ENCODE results near the gene DPP3. TPM values are rescaled to one million over a fixed set of nuclear protein-coding genes. Genes with fewer than 3 reads are reported as not detected.

The DPP3 gene
- total RNA-seq, 1 experiment from 2014 or later: 135 TPM

GRCh38 chr11:66467756-66468155 lies 12.5 kb upstream of the DPP3 start:
- H4K20me1 ChIP-seq (ENCODE audit: low read length): no peaks in the 10 kb centered on the region
- no peaks in the 10 kb centered on the region for H3K27me3 ChIP-seq (ENCODE audit: low read length)
- ATAC-seq (no peak), DNase-seq (peak; percentile 39)
- H3K36me3 ChIP-seq (ENCODE audit: low read depth, low read length): peaks cover 3% of the 10 kb centered on the region; the same call in 1 of the 2 replicates
- POLR2A ChIA-PET (ENCODE audit: unreplicated experiment): interaction anchor here (1.5 kb wide), 1 partner anchor 12 kb away, joined by 15 read pairs; the partner anchor contains the start of gene DPP3
- CTCF ChIA-PET: interaction anchor here (0.6 kb wide), 1 partner anchor 10 kb away, joined by 3 read pairs; no protein-coding TSS in a partner anchor
- H3K9me3 ChIP-seq (ENCODE audit: low read length): no peaks in the 10 kb centered on the region
- H3F3A ChIP-seq (ENCODE audit: low read length, unreplicated experiment): no peaks in the 10 kb centered on the region
- peaks cover 19% of the 10 kb centered on the region for H3K4me1 ChIP-seq (ENCODE audit: insufficient read depth, low read length)
- H3K79me2 ChIP-seq (ENCODE audit: low read length): peaks cover 14% of the 10 kb centered on the region
- no peaks in the 10 kb centered on the region for H3K9me2 ChIP-seq (replicated peaks; ENCODE audit: low read length)
- intact Hi-C loops (cut with micrococcal nuclease): loop anchor here (2.0 kb wide), 1 partner anchor 29 kb away; the partner anchor contains the start of gene MRPL11
- peak overlapping the region; percentile 100 for H3K4me2 ChIP-seq (ENCODE audit: low read length)
- H2AFZ ChIP-seq (ENCODE audit: low read length): no peak overlapping the region; the same call in 1 of the 2 replicates
- H3K4me3 ChIP-seq (ENCODE audit: low read length): peak overlapping the region; percentile 92
- no peak overlapping the region for H3K27ac ChIP-seq (ENCODE audit: low read length)
- peak overlapping the region; percentile 73 for H3K9ac ChIP-seq (ENCODE audit: low read length)
- TF ChIP-seq, protein P1, sequence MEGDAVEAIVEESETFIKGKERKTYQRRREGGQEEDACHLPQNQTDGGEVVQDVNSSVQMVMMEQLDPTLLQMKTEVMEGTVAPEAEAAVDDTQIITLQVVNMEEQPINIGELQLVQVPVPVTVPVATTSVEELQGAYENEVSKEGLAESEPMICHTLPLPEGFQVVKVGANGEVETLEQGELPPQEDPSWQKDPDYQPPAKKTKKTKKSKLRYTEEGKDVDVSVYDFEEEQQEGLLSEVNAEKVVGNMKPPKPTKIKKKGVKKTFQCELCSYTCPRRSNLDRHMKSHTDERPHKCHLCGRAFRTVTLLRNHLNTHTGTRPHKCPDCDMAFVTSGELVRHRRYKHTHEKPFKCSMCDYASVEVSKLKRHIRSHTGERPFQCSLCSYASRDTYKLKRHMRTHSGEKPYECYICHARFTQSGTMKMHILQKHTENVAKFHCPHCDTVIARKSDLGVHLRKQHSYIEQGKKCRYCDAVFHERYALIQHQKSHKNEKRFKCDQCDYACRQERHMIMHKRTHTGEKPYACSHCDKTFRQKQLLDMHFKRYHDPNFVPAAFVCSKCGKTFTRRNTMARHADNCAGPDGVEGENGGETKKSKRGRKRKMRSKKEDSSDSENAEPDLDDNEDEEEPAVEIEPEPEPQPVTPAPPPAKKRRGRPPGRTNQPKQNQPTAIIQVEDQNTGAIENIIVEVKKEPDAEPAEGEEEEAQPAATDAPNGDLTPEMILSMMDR (conservative IDR thresholded peaks at IDR 0.05; ENCODE audit: low read depth, low read length): no peak
- TF ChIP-seq EZH2phosphoT487 (IDR thresholded peaks at IDR 0.05; ENCODE audit: borderline replicate concordance, low read length) (no peak), EZH2 (IDR thresholded peaks at IDR 0.05; ENCODE audit: low read length, unreplicated experiment) (no peak)
- TSS peak; percentile 45 for BruUV-seq (replicated peaks)

DNA sequence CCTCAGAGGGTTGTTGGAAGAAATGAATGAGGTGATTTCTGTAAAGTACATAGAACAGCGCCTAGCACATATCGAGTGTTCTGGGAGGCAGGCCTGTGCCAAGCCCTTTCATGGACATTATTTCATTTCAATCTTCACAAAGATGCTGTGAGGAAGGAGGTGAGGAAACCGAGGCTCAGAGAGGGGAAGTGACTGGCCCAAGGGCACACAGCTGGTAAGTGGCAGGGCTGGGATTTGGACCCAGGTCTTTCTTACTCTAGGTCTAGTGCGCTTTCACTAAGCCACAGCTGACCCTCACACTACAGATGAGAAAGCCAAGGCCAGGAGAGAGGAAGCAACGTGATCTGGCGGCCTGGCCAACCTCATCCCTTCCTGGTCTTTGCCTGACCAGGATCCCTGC lies 11.5 kb upstream of the DPP3 start:
- TF ChIP-seq EZH2 (IDR thresholded peaks at IDR 0.05; ENCODE audit: low read length, unreplicated experiment) (no peak), EZH2phosphoT487 (IDR thresholded peaks at IDR 0.05; ENCODE audit: borderline replicate concordance, low read length) (no peak)
- TF ChIP-seq, protein P1 (conservative IDR thresholded peaks at IDR 0.05; ENCODE audit: low read depth, low read length): no peak
- H2AFZ ChIP-seq (ENCODE audit: low read length): no peak overlapping the region
- H3K9me2 ChIP-seq (replicated peaks; ENCODE audit: low read length): no peaks in the 10 kb centered on the region
- H3K79me2 ChIP-seq (ENCODE audit: low read length): peaks cover 14% of the 10 kb centered on the region
- no peak overlapping the region for H3K9ac ChIP-seq (ENCODE audit: low read length)
- no peak for ATAC-seq
- no peaks in the 10 kb centered on the region for H4K20me1 ChIP-seq (ENCODE audit: low read length)
- no peak overlapping the region for H3K27ac ChIP-seq (ENCODE audit: low read length)
- H3K9me3 ChIP-seq (ENCODE audit: low read length): no peaks in the 10 kb centered on the region
- peaks cover 3% of the 10 kb centered on the region; the same call in 1 of the 2 replicates for H3K36me3 ChIP-seq (ENCODE audit: low read depth, low read length)
- H3K4me2 ChIP-seq (ENCODE audit: low read length): no peak overlapping the region
- H3K4me3 ChIP-seq (ENCODE audit: low read length): no peak overlapping the region
- POLR2A ChIA-PET (ENCODE audit: unreplicated experiment): no interaction called here
- no peaks in the 10 kb centered on the region for H3F3A ChIP-seq (ENCODE audit: low read length, unreplicated experiment)
- no peak for DNase-seq
- no peaks in the 10 kb centered on the region for H3K27me3 ChIP-seq (ENCODE audit: low read length)
- intact Hi-C loops (cut with micrococcal nuclease): no loop called here
- CTCF ChIA-PET: no interaction called here
- H3K4me1 ChIP-seq (ENCODE audit: insufficient read depth, low read length): peaks cover 16% of the 10 kb centered on the region
- no TSS peak for BruUV-seq (replicated peaks)

GRCh38 chr11:66469441-66469840 lies 10.8 kb upstream of the DPP3 start:
- no peak for ATAC-seq
- no peaks in the 10 kb centered on the region for H3K9me2 ChIP-seq (replicated peaks; ENCODE audit: low read length)
- no TSS peak for BruUV-seq (replicated peaks)
- H3K9me3 ChIP-seq (ENCODE audit: low read length): no peaks in the 10 kb centered on the region
- no peak overlapping the region for H3K9ac ChIP-seq (ENCODE audit: low read length)
- ChIA-PET POLR2A (ENCODE audit: unreplicated experiment) (no interaction called here), CTCF (no interaction called here)
- peaks cover 16% of the 10 kb centered on the region for H3K4me1 ChIP-seq (ENCODE audit: insufficient read depth, low read length)
- H3K27me3 ChIP-seq (ENCODE audit: low read length): no peaks in the 10 kb centered on the region
- no peak for DNase-seq
- H3K27ac ChIP-seq (ENCODE audit: low read length): no peak overlapping the region
- no peak overlapping the region for H3K4me2 ChIP-seq (ENCODE audit: low read length)
- no peaks in the 10 kb centered on the region for H4K20me1 ChIP-seq (ENCODE audit: low read length)
- H3F3A ChIP-seq (ENCODE audit: low read length, unreplicated experiment): no peaks in the 10 kb centered on the region
- H3K4me3 ChIP-seq (ENCODE audit: low read length): no peak overlapping the region
- intact Hi-C loops (cut with micrococcal nuclease): no loop called here
- TF ChIP-seq, protein P1 (conservative IDR thresholded peaks at IDR 0.05; ENCODE audit: low read depth, low read length): no peak
- no peak for TF ChIP-seq EZH2phosphoT487 (IDR thresholded peaks at IDR 0.05; ENCODE audit: borderline replicate concordance, low read length)
- TF ChIP-seq EZH2 (IDR thresholded peaks at IDR 0.05; ENCODE audit: low read length, unreplicated experiment): no peak
- peaks cover 14% of the 10 kb centered on the region for H3K79me2 ChIP-seq (ENCODE audit: low read length)
- H2AFZ ChIP-seq (ENCODE audit: low read length): no peak overlapping the region
- peaks cover 3% of the 10 kb centered on the region; the same call in 1 of the 2 replicates for H3K36me3 ChIP-seq (ENCODE audit: low read depth, low read length)

Measured in PC-3 (cell line).